LNCaP clone FGC (cell line): Measurements from ENCODE around the gene MEAF6.

Experiments used
- DNase-seq: peaks from one replicate; pipeline ENCODE4 v3.0.0-alpha.2; 2011; ENCODE audit warnings: low read depth
- H3K4me3 ChIP-seq: 2 replicates; pipeline ENCODE4 v1.5.1; 2011; ENCODE audit warnings: mild to moderate bottlenecking, low read depth, low read length, control low read depth
- CTCF ChIP-seq: IDR thresholded peaks from 2 replicates; pipeline ENCODE4 v1.5.1; 2012; ENCODE audit warnings: mild to moderate bottlenecking; ENCODE audit not compliant: control insufficient read depth, insufficient read depth; ENCODE audit errors: extremely low read depth

MEAF6 gene

DNA sequence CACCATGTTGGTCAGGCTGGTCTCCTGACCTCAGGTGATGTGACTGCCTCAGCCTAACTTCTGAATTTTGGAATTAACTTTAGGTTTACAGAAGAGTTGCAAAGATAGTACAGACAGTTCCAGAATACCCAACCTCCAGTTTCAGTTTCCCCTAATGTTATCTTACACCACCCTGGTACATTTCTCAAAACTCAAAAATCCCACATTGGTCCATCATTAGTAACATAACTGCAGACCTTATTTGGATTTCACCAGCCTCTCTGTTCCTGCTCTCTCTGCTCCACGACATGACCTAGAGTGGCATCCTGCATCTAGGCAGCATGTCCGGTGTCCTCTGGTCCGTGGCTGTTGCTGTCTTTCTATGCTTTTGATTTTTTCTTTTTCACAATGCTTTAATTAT lies 45.2 kb downstream of the MEAF6 start:
- DNase-seq: no peak
- no peak for TF ChIP-seq CTCF
- H3K4me3 ChIP-seq: no peak overlapping the region

DNA sequence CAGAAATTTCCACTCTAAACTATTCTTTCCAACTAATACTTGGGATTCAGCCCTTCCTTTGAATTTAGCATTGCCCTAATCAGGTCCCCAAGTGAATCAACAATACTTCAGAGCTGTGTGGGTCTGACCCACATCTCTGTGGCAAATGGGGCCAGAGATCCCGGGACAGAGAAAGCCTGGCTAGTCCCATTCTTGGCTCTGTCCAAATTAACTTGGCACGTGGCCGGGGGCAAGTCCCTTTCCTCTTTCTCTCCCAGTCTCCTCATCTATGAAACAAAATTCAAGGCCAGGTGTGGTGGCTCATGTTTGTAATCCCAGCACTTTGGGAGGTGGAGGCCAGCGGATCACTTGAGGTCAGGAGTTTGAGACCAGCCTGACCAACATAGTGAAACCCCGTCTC lies 46.5 kb downstream of the MEAF6 start:
- TF ChIP-seq CTCF: no peak
- H3K4me3 ChIP-seq: no peak overlapping the region
- DNase-seq: no peak

GRCh38 chr1:37465593-37466517 lies 48.7 kb downstream of the MEAF6 start:
- H3K4me3 ChIP-seq: no peak overlapping the region
- TF ChIP-seq CTCF: no peak
- no peak for DNase-seq

DNA sequence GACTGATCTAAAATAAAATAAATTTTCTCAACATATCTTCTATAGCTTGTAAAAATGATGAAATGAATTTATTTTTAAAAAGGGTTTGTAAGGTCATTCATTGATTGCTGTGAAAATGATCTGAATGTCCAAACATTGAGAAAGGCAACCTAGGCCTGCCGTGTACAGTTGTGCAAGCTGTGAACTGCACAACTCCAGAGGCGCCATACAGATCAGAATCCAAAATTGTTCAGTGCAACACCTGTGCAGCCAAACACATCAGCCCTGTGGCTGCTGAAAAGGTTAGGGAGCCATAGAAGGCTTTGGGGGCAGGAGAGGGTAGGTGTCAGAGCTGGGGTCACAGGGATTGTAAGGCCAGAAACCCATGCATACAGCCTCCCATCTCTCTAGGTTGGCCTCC lies 50.1 kb downstream of the MEAF6 start:
- H3K4me3 ChIP-seq: no peak overlapping the region
- DNase-seq: no peak
- TF ChIP-seq CTCF: no peak

GRCh38 chr1:37461698-37462436 lies 52.7 kb downstream of the MEAF6 start:
- H3K4me3 ChIP-seq: no peak overlapping the region
- TF ChIP-seq CTCF: no peak
- peak; percentile 85 for DNase-seq

GRCh38 chr1:37458551-37458950 lies 56.0 kb downstream of the MEAF6 start:
- DNase-seq: no peak
- no peak overlapping the region for H3K4me3 ChIP-seq
- TF ChIP-seq CTCF: peak; percentile 27; the same call in 1 of the 2 replicates
